Smooth muscle cell (in vitro differentiated cells): ENCODE results near the gene CTTN. TPM values are rescaled to one million over a fixed set of nuclear protein-coding genes. Genes with fewer than 3 reads are reported as not detected.

Source experiments
- DNase-seq: peaks from one replicate; lab custom pipeline; 2025; ENCODE audit not compliant: unreplicated experiment; lab: John Stamatoyannopoulos, UW
- H2AFZ ChIP-seq: fragments of 200-600 bp; sonication (generic); 2 replicates; pipeline ENCODE4 v1.6.0; 2016; ENCODE audit warnings: antibody characterized with exemption, low read depth, mild to moderate bottlenecking
- H3F3A ChIP-seq: fragments of 200-600 bp; sonication (generic); 2 replicates; pipeline ENCODE4 v1.6.0; 2017; ENCODE audit warnings: antibody characterized with exemption, low read depth
- H3K27ac ChIP-seq: fragments of 200-600 bp; sonication (generic); 2 replicates; pipeline ENCODE4 v1.5.1; 2016; ENCODE audit warnings: low read depth, mild to moderate bottlenecking
- H3K27me3 ChIP-seq: fragments of 200-600 bp; sonication (generic); 2 replicates; pipeline ENCODE4 v1.6.1; 2016; ENCODE audit warnings: low read depth, mild to moderate bottlenecking
- H3K36me3 ChIP-seq: fragments of 200-600 bp; sonication (generic); 2 replicates; pipeline ENCODE4 v1.5.1; 2016; ENCODE audit warnings: low read depth
- H3K4me1 ChIP-seq: fragments of 200-600 bp; sonication (generic); 2 replicates; pipeline ENCODE4 v1.5.1; 2016; ENCODE audit warnings: low read depth
- H3K4me2 ChIP-seq: fragments of 200-600 bp; sonication (generic); 2 replicates; pipeline ENCODE4 v1.6.0; 2016; ENCODE audit warnings: mild to moderate bottlenecking
- H3K4me3 ChIP-seq: fragments of 200-600 bp; sonication (generic); 2 replicates; pipeline ENCODE4 v1.5.1; 2016; ENCODE audit warnings: mild to moderate bottlenecking
- H3K79me2 ChIP-seq: fragments of 200-600 bp; sonication (generic); 2 replicates; pipeline ENCODE4 v1.6.0; 2016; ENCODE audit warnings: low read depth, mild to moderate bottlenecking
- H3K9ac ChIP-seq: fragments of 200-600 bp; sonication (generic); 2 replicates; pipeline ENCODE4 v1.6.0; 2016; ENCODE audit warnings: low read depth
- H3K9me3 ChIP-seq: fragments of 200-600 bp; sonication (generic); replicated peaks from 2 replicates; pipeline ENCODE4 v1.5.1; 2016; ENCODE audit warnings: low read depth
- H4K20me1 ChIP-seq: fragments of 200-600 bp; sonication (generic); 2 replicates; pipeline ENCODE4 v1.6.0; 2016; ENCODE audit warnings: low read depth
- CTCF ChIP-seq: fragments of 200-600 bp; sonication (generic); IDR thresholded peaks from 2 replicates; pipeline ENCODE4 v1.5.1; 2017; ENCODE audit warnings: borderline replicate concordance, mild to moderate bottlenecking, antibody characterized with exemption; ENCODE audit not compliant: insufficient read depth, poor library complexity, severe bottlenecking
- WGBS: methylation state at CpG from one replicate; pipeline ENCODE4 v1.1.7; 2016; ENCODE audit warnings: low lambda C conversion rate; 5-methylcytosine and 5-hydroxymethylcytosine counted together
- polyA plus RNA-seq: library from polyadenylated mRNA; unstranded; fragments of >200 nt; fragmentation: Nextera tagmentation; extraction: Ambion mirVana; gene quantifications from 2 replicates; pipeline ENCODE4 v1.2.1, GENCODE V29; 2016
- total RNA-seq: library from RNA; depleted of rRNA; stranded (reverse); fragments of >200 nt; gene quantifications from 2 replicates; pipeline ENCODE4 v1.2.3, GENCODE V29; 2014

Gene CTTN
- total and polyA plus RNA-seq, 2 experiments from 2014 or later: 64.7 to 173 TPM

GRCh38 chr11:70415191-70415590 is 16.9 kb downstream of the CTTN start:
- Histone ChIP-seq H3K9ac (no peak overlapping the region), H3K36me3 (peaks cover 14% of the 10 kb centered on the region), H4K20me1 (peaks cover 75% of the 10 kb centered on the region), H3K4me1 (no peaks in the 10 kb centered on the region), H3K4me3 (no peak overlapping the region), H2AFZ (no peak overlapping the region), H3K4me2 (no peak overlapping the region), H3K9me3 (no peaks in the 10 kb centered on the region), H3K27me3 (no peaks in the 10 kb centered on the region), H3K79me2 (no peaks in the 10 kb centered on the region), H3K27ac (peak overlapping the region; percentile 59), H3F3A (no peaks in the 10 kb centered on the region)
- DNase-seq: no peak
- peak; percentile 20 for TF ChIP-seq CTCF
- WGBS: 71% methylated on average over 10 of the region's 10 CpGs

- DNase-seq: no peak
- peaks cover 75% of the 10 kb centered on the region for H4K20me1 ChIP-seq
- H3K9me3 ChIP-seq: no peaks in the 10 kb centered on the region
- 89% methylated on average over 25 of the region's 25 CpGs for WGBS
- no peaks in the 10 kb centered on the region for H3F3A ChIP-seq
- H3K4me3 ChIP-seq: no peak overlapping the region
- H3K4me1 ChIP-seq: no peaks in the 10 kb centered on the region
- no peak overlapping the region for H3K4me2 ChIP-seq
- H3K36me3 ChIP-seq: peaks cover 14% of the 10 kb centered on the region
- no peak overlapping the region for H2AFZ ChIP-seq
- no peak for TF ChIP-seq CTCF
- H3K79me2 ChIP-seq: no peaks in the 10 kb centered on the region
- H3K27me3 ChIP-seq: no peaks in the 10 kb centered on the region
- H3K27ac ChIP-seq: peak overlapping the region; percentile 59
- no peak overlapping the region for H3K9ac ChIP-seq
Measured at GRCh38 chr11:70415642-70416395, 17.5 kb downstream of the CTTN start.

GRCh38 chr11:70416881-70417280 is 18.6 kb downstream of the CTTN start:
- Histone ChIP-seq H3F3A (no peaks in the 10 kb centered on the region), H3K4me1 (no peaks in the 10 kb centered on the region), H3K36me3 (peaks cover 8% of the 10 kb centered on the region), H3K27ac (no peak overlapping the region), H2AFZ (no peak overlapping the region), H3K79me2 (no peaks in the 10 kb centered on the region), H3K9ac (no peak overlapping the region), H3K4me3 (no peak overlapping the region), H3K27me3 (no peaks in the 10 kb centered on the region), H4K20me1 (peaks cover 81% of the 10 kb centered on the region), H3K9me3 (no peaks in the 10 kb centered on the region), H3K4me2 (no peak overlapping the region)
- TF ChIP-seq CTCF: no peak
- 97% methylated on average over 18 of the region's 20 CpGs for WGBS
- no peak for DNase-seq

- Histone ChIP-seq H3K9ac (no peak overlapping the region), H3K4me1 (no peaks in the 10 kb centered on the region), H3K79me2 (peaks cover 4% of the 10 kb centered on the region), H3K27ac (no peak overlapping the region), H3K27me3 (no peaks in the 10 kb centered on the region), H3K4me2 (no peak overlapping the region), H2AFZ (no peak overlapping the region), H4K20me1 (peaks cover 81% of the 10 kb centered on the region), H3K9me3 (no peaks in the 10 kb centered on the region), H3F3A (no peaks in the 10 kb centered on the region), H3K36me3 (no peaks in the 10 kb centered on the region), H3K4me3 (no peak overlapping the region)
- TF ChIP-seq CTCF: no peak
- DNase-seq: no peak
- 98% methylated on average over 12 of the region's 12 CpGs for WGBS
Measured at GRCh38 chr11:70418130-70418529, 19.8 kb downstream of the CTTN start.
